HG03469 (cell line): ENCODE results near the gene LMAN1L.

Experiments
- ATAC-seq: cut with Tn5 transposase; IDR thresholded peaks from one replicate; pipeline ENCODE4 v1.9.1; 2021; ENCODE audit warnings: mild to moderate bottlenecking, moderate library complexity, moderate number of reproducible peaks; ENCODE audit not compliant: unreplicated experiment

Gene LMAN1L

GRCh38 chr15:74812533-74812932 lies at the start of gene LMAN1L:
Gene LMAN1L (plus strand): TSS chr15:74812835. CDS start chr15:74812855, 20 bp downstream.
- no peak for ATAC-seq

GRCh38 chr15:74763416-74763815 lies 49.2 kb upstream of the LMAN1L start:
- no peak for ATAC-seq

GRCh38 chr15:74767167-74768098 lies 45.2 kb upstream of the LMAN1L start:
- ATAC-seq: no peak

GRCh38 chr15:74768099-74768770 lies 44.4 kb upstream of the LMAN1L start:
- ATAC-seq: no peak

- no peak for ATAC-seq
These were observed 43.8 kb upstream of the LMAN1L start for GRCh38 chr15:74768771-74769342.

GRCh38 chr15:74769463-74770025 lies 43.1 kb upstream of the LMAN1L start:
- ATAC-seq: no peak

- ATAC-seq: no peak
These were observed 42.3 kb upstream of the LMAN1L start for GRCh38 chr15:74770211-74770903.

- no peak for ATAC-seq
These were observed 39.3 kb upstream of the LMAN1L start for GRCh38 chr15:74773329-74773728.

- ATAC-seq: no peak
These were observed 38.8 kb upstream of the LMAN1L start for GRCh38 chr15:74773731-74774252.

GRCh38 chr15:74775132-74775562 lies 37.5 kb upstream of the LMAN1L start:
- ATAC-seq: no peak

GRCh38 chr15:74775894-74776293 lies 36.7 kb upstream of the LMAN1L start:
- no peak for ATAC-seq

GRCh38 chr15:74776821-74777768 lies 35.5 kb upstream of the LMAN1L start:
- no peak for ATAC-seq

- no peak for ATAC-seq
These were observed 34.7 kb upstream of the LMAN1L start for GRCh38 chr15:74777769-74778598.

GRCh38 chr15:74778599-74778970 lies 34.0 kb upstream of the LMAN1L start:
- ATAC-seq: no peak

GRCh38 chr15:74779162-74779648 lies 33.4 kb upstream of the LMAN1L start:
- ATAC-seq: no peak

- ATAC-seq: no peak
These were observed 31.9 kb upstream of the LMAN1L start for GRCh38 chr15:74780523-74781430.
